Stomach smooth muscle (tissue), 2 donors: ENCODE data around the gene RAB20.

Source experiments
- H3K27ac ChIP-seq: one replicate; pipeline ENCODE4 v1.7.0; 2013; ENCODE audit warnings: mild to moderate bottlenecking, low read length, inconsistent platforms
- H3K27me3 ChIP-seq, 2 donors: one replicate each; pipeline ENCODE4 v1.7.0; 2013; ENCODE audit warnings: low read length in 2 of 2; ENCODE audit not compliant: insufficient read depth in 2 of 2, control insufficient read depth in 1 of 2
- H3K36me3 ChIP-seq, 2 donors: one replicate each; pipeline ENCODE4 v1.7.0; 2013; ENCODE audit warnings: low read length in 2 of 2; ENCODE audit not compliant: control insufficient read depth in 2 of 2, insufficient read depth in 2 of 2
- H3K4me1 ChIP-seq: one replicate; pipeline ENCODE4 v1.7.0; 2013; ENCODE audit warnings: low read length; ENCODE audit not compliant: control insufficient read depth, insufficient read depth
- H3K4me3 ChIP-seq, 2 donors: one replicate each; pipeline ENCODE4 v1.7.0; 2013; ENCODE audit warnings: low read length in 2 of 2
- H3K9ac ChIP-seq, 2 donors: one replicate each; pipeline ENCODE4 v1.7.0; 2013; ENCODE audit warnings: low read length in 2 of 2, mild to moderate bottlenecking in 1 of 2
- H3K9me3 ChIP-seq, 2 donors: one replicate each; pipeline ENCODE4 v1.7.0; 2013; ENCODE audit warnings: low read length in 2 of 2; ENCODE audit not compliant: control insufficient read depth in 2 of 2
- donor health status: healthy.
- donor health status: Pancreatic carcinoma.

Gene RAB20

GRCh38 chr13:110562696-110563462 lies 1.4 kb upstream of the RAB20 start:
- Histone ChIP-seq H3K27ac (no peak overlapping the region), H3K4me3 (peak overlapping the region; percentile 88 to 90), H3K36me3 (no peaks in the 10 kb centered on the region), H3K9me3 (no peaks in the 10 kb centered on the region), H3K27me3 (no peaks in the 10 kb centered on the region), H3K4me1 (peaks cover 27% of the 10 kb centered on the region), H3K9ac (no peak overlapping the region)

GRCh38 chr13:110562036-110562597 lies 595 bp upstream of the RAB20 start:
- peak overlapping the region; percentile 88 to 90 for H3K4me3 ChIP-seq
- H3K36me3 ChIP-seq = peaks cover under 1 to 2% of the 10 kb centered on the region in 2 donors
- peaks cover 0 to 2% of the 10 kb centered on the region in 2 donors for H3K9me3 ChIP-seq
- peak overlapping the region; percentile 77 to 83 for H3K9ac ChIP-seq
- H3K27ac ChIP-seq = peak overlapping the region; percentile 80
- H3K4me1 ChIP-seq = peaks cover 27% of the 10 kb centered on the region
- no peaks in the 10 kb centered on the region for H3K27me3 ChIP-seq

- H3K36me3 ChIP-seq = peaks cover 5 to 6% of the 10 kb centered on the region in 2 donors
- H3K27me3 ChIP-seq = no peaks in the 10 kb centered on the region
- peak overlapping the region; percentile 92 for H3K27ac ChIP-seq
- peaks cover 0 to 5% of the 10 kb centered on the region in 2 donors for H3K9me3 ChIP-seq
- peak overlapping the region; percentile 72 to 85 for H3K9ac ChIP-seq
- peak overlapping the region; percentile 75 to 88 for H3K4me3 ChIP-seq
- peaks cover 30% of the 10 kb centered on the region for H3K4me1 ChIP-seq
These were observed 750 bp downstream of the RAB20 start for GRCh38 chr13:110560601-110561343.

- Histone ChIP-seq H3K4me3 (peak overlapping the region; percentile 46 to 88), H3K36me3 (peaks cover 5 to 7% of the 10 kb centered on the region in 2 donors), H3K4me1 (peaks cover 30% of the 10 kb centered on the region), H3K27ac (peak overlapping the region; percentile 80), H3K9ac (peak overlapping the region; percentile 66 to 72), H3K9me3 (peaks cover 0 to 5% of the 10 kb centered on the region in 2 donors), H3K27me3 (no peaks in the 10 kb centered on the region)
These were observed 1.5 kb downstream of the RAB20 start for GRCh38 chr13:110559986-110560385.

- Histone ChIP-seq H3K4me3 (peak overlapping the region; percentile 46 to 88), H3K9ac (peak overlapping the region; percentile 66 to 72), H3K9me3 (peaks cover 0 to 5% of the 10 kb centered on the region in 2 donors), H3K27ac (peak overlapping the region; percentile 80), H3K36me3 (peaks cover 5 to 8% of the 10 kb centered on the region in 2 donors), H3K4me1 (peaks cover 30% of the 10 kb centered on the region), H3K27me3 (no peaks in the 10 kb centered on the region)
These were observed 2.0 kb downstream of the RAB20 start for GRCh38 chr13:110559429-110559943.

- no peak overlapping the region for H3K9ac ChIP-seq
- H3K9me3 ChIP-seq = peaks cover 0 to 5% of the 10 kb centered on the region in 2 donors
- H3K4me1 ChIP-seq = peaks cover 28% of the 10 kb centered on the region
- H3K36me3 ChIP-seq = peaks cover 5 to 8% of the 10 kb centered on the region in 2 donors
- H3K4me3 ChIP-seq = no peak overlapping the region
- no peaks in the 10 kb centered on the region for H3K27me3 ChIP-seq
- H3K27ac ChIP-seq = no peak overlapping the region
These were observed 3.8 kb downstream of the RAB20 start for GRCh38 chr13:110557610-110558305.

- Histone ChIP-seq H3K27ac (no peak overlapping the region), H3K27me3 (no peaks in the 10 kb centered on the region), H3K4me1 (peaks cover 23% of the 10 kb centered on the region), H3K9me3 (peaks cover 0 to 5% of the 10 kb centered on the region in 2 donors), H3K9ac (no peak overlapping the region), H3K4me3 (no peak overlapping the region), H3K36me3 (peaks cover 5 to 8% of the 10 kb centered on the region in 2 donors)
These were observed 4.4 kb downstream of the RAB20 start for GRCh38 chr13:110557082-110557481.

- Histone ChIP-seq H3K36me3 (peaks cover 5 to 8% of the 10 kb centered on the region in 2 donors), H3K27ac (no peak overlapping the region), H3K4me3 (no peak overlapping the region), H3K27me3 (no peaks in the 10 kb centered on the region), H3K9me3 (peaks cover 0 to 5% of the 10 kb centered on the region in 2 donors), H3K4me1 (peaks cover 23% of the 10 kb centered on the region), H3K9ac (no peak overlapping the region)
These were observed 5.3 kb downstream of the RAB20 start for GRCh38 chr13:110556224-110556606.

- H3K9me3 ChIP-seq = peaks cover 0 to 5% of the 10 kb centered on the region in 2 donors
- H3K27ac ChIP-seq = no peak overlapping the region
- H3K27me3 ChIP-seq = no peaks in the 10 kb centered on the region
- peaks cover 5 to 8% of the 10 kb centered on the region in 2 donors for H3K36me3 ChIP-seq
- peaks cover 20% of the 10 kb centered on the region for H3K4me1 ChIP-seq
- H3K9ac ChIP-seq = no peak overlapping the region
- no peak overlapping the region for H3K4me3 ChIP-seq
These were observed 5.8 kb downstream of the RAB20 start for GRCh38 chr13:110555601-110556223.

GRCh38 chr13:110554946-110555345 lies 6.6 kb downstream of the RAB20 start:
- peaks cover 0 to 5% of the 10 kb centered on the region in 2 donors for H3K9me3 ChIP-seq
- H3K27me3 ChIP-seq = no peaks in the 10 kb centered on the region
- H3K4me3 ChIP-seq = no peak overlapping the region
- no peak overlapping the region for H3K9ac ChIP-seq
- peaks cover 5 to 10% of the 10 kb centered on the region in 2 donors for H3K36me3 ChIP-seq
- H3K4me1 ChIP-seq = peaks cover 16% of the 10 kb centered on the region
- H3K27ac ChIP-seq = no peak overlapping the region
